ENCODE results near the gene OR2T34.

DNA sequence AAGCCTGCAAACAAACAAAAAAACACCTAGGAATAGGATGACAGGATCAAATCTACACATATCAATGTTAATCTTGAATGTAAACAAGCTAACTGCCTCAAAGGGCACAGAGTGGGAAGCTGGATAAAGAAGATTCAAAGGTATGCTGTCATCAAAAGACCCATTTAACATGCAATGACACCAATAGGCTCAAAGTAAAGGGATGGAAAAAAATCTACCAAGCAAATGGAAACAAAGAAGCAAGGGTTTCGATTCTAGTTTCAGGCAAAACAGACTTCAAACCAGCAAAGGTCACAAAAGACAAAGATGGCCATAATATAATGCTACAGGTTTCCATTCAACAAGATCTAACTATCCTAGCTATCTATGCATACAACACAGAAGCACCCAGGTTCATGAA is 39.2 kb upstream of the OR2T34 start:
- TF ChIP-seq, protein P1, sequence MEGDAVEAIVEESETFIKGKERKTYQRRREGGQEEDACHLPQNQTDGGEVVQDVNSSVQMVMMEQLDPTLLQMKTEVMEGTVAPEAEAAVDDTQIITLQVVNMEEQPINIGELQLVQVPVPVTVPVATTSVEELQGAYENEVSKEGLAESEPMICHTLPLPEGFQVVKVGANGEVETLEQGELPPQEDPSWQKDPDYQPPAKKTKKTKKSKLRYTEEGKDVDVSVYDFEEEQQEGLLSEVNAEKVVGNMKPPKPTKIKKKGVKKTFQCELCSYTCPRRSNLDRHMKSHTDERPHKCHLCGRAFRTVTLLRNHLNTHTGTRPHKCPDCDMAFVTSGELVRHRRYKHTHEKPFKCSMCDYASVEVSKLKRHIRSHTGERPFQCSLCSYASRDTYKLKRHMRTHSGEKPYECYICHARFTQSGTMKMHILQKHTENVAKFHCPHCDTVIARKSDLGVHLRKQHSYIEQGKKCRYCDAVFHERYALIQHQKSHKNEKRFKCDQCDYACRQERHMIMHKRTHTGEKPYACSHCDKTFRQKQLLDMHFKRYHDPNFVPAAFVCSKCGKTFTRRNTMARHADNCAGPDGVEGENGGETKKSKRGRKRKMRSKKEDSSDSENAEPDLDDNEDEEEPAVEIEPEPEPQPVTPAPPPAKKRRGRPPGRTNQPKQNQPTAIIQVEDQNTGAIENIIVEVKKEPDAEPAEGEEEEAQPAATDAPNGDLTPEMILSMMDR (IDR thresholded peaks at IDR 0.05 in 8 of 11, conservative IDR thresholded peaks at IDR 0.05 in 3 of 11) = no peak
- TF ChIP-seq POLR2A (IDR thresholded peaks at IDR 0.05) = no peak
